ENCODE data around the gene TM9SF1. TPM values are rescaled to one million over a fixed set of nuclear protein-coding genes. Genes with fewer than 3 reads are reported as not detected.

The TM9SF1 gene
- polyA plus RNA-seq, 2 of the 4 experiments (the other 2 are of a cell fraction): 48.0 to 62.2 TPM

DNA sequence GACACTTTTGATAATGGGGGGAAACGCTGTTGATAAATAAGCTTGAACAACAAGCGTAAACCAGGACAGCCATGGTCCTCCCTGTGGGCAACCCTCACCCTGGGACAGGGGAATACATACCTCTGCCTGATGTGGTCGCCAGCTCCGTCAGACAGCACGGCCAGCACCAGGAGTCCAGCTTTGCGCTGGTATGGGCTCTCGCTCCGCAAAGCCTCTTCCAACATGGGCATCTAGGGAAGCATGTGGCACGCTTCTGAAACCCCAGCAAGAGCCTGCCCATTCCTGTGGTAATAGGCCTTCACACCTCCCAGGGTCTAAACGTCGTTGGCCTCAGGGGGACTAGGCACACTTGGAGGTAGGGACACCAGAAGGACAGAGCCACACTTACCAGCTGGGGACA is 9.5 kb downstream of the TM9SF1 start:
- Histone ChIP-seq H3K4me3 (no peak overlapping the region), H3K27ac (no peak overlapping the region), H3K9me3 (no peaks in the 10 kb centered on the region), H3K4me2 (no peak overlapping the region), H3K4me1 (peaks cover 16% of the 10 kb centered on the region)
- no peak for TF ChIP-seq HOXB5 (CRISPR knock-in tag; IDR thresholded peaks at IDR 0.05)
- TF ChIP-seq FOXS1 (CRISPR knock-in tag; IDR thresholded peaks at IDR 0.05): no peak
- TF ChIP-seq POLR2AphosphoS2 (conservative IDR thresholded peaks at IDR 0.05; ENCODE audit: low read length): no peak
- TF ChIP-seq ZFP36 (IDR thresholded peaks at IDR 0.05; ENCODE audit: borderline replicate concordance, partially characterized antibody): no peak
- TF ChIP-seq HEYL (CRISPR knock-in tag; IDR thresholded peaks at IDR 0.05): no peak
- TF ChIP-seq MYC (IDR thresholded peaks at IDR 0.05; ENCODE audit: borderline replicate concordance, low read length): no peak
- TF ChIP-seq, protein P1, sequence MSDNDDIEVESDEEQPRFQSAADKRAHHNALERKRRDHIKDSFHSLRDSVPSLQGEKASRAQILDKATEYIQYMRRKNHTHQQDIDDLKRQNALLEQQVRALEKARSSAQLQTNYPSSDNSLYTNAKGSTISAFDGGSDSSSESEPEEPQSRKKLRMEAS (IDR thresholded peaks at IDR 0.05): no peak
- TF ChIP-seq CEBPB (IDR thresholded peaks at IDR 0.05): no peak
- TF ChIP-seq, protein P2, sequence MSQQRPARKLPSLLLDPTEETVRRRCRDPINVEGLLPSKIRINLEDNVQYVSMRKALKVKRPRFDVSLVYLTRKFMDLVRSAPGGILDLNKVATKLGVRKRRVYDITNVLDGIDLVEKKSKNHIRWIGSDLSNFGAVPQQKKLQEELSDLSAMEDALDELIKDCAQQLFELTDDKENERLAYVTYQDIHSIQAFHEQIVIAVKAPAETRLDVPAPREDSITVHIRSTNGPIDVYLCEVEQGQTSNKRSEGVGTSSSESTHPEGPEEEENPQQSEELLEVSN (IDR thresholded peaks at IDR 0.05; ENCODE audit: borderline replicate concordance, low read depth): no peak
- TF ChIP-seq FOSB (CRISPR knock-in tag; IDR thresholded peaks at IDR 0.05): no peak
- TF ChIP-seq RARB (CRISPR knock-in tag; IDR thresholded peaks at IDR 0.05): no peak
- no peak for TF ChIP-seq HDAC2 (IDR thresholded peaks at IDR 0.05)
- TF ChIP-seq, protein P3, sequence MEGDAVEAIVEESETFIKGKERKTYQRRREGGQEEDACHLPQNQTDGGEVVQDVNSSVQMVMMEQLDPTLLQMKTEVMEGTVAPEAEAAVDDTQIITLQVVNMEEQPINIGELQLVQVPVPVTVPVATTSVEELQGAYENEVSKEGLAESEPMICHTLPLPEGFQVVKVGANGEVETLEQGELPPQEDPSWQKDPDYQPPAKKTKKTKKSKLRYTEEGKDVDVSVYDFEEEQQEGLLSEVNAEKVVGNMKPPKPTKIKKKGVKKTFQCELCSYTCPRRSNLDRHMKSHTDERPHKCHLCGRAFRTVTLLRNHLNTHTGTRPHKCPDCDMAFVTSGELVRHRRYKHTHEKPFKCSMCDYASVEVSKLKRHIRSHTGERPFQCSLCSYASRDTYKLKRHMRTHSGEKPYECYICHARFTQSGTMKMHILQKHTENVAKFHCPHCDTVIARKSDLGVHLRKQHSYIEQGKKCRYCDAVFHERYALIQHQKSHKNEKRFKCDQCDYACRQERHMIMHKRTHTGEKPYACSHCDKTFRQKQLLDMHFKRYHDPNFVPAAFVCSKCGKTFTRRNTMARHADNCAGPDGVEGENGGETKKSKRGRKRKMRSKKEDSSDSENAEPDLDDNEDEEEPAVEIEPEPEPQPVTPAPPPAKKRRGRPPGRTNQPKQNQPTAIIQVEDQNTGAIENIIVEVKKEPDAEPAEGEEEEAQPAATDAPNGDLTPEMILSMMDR (IDR thresholded peaks at IDR 0.05): no peak
- TF ChIP-seq, protein P4, sequence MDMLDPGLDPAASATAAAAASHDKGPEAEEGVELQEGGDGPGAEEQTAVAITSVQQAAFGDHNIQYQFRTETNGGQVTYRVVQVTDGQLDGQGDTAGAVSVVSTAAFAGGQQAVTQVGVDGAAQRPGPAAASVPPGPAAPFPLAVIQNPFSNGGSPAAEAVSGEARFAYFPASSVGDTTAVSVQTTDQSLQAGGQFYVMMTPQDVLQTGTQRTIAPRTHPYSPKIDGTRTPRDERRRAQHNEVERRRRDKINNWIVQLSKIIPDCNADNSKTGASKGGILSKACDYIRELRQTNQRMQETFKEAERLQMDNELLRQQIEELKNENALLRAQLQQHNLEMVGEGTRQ (IDR thresholded peaks at IDR 0.05): no peak
- ChIA-PET CTCF (interaction anchor here (0.7 to 8.0 kb wide), 8 partner anchors 10 to 111 kb away, joined by 3 to 64 read pairs (median 4); partner anchors contain the start of genes IRF9, MDP1, PSME2 and TINF2), POLR2A (no interaction called here)
- ATAC-seq (no peak), FAIRE-seq (no peak), DNase-seq (ENCODE audit: low read depth in 1 of 2, low spot score in 1 of 2) (no peak)
- WGBS (ENCODE audit: missing lambda C conversion rate): 95% methylated on average over 11 of the region's 11 CpGs

DNA sequence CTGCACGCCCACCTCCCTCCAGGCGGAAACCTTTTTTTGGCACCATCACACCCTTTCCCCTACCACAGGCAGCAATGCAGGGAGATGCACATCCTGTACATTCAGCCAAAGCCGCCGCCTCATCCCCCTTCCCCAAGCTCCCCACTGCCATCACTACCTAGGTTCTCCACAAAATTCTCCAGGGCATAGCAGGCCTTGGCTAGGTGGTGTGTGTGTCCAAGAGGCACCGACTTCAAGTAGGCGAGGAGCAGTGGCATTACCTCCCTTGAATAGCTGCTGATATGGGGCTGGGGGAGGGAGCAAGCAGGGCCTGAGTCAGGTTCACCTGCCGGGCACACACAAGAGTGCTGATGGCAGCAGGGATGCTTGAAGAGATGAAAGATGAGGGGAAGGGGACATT is 10.2 kb downstream of the TM9SF1 start:
- POLR2A ChIA-PET: no interaction called here
- Histone ChIP-seq H3K4me2 (no peak overlapping the region), H3K9me3 (no peaks in the 10 kb centered on the region), H3K27ac (no peak overlapping the region), H3K4me3 (no peak overlapping the region), H3K4me1 (peaks cover 16% of the 10 kb centered on the region)
- 92% methylated on average over 7 of the region's 7 CpGs for WGBS (ENCODE audit: missing lambda C conversion rate)
- CTCF ChIA-PET: interaction anchor here (1.0 to 8.0 kb wide), 5 partner anchors 10 to 112 kb away, joined by 3 to 64 read pairs (median 5); partner anchors contain the start of genes IRF9, PSME2 and TM9SF1
- DNase-seq (ENCODE audit: low read depth in 1 of 2, low spot score in 1 of 2) (no peak), FAIRE-seq (no peak), ATAC-seq (no peak)
- TF ChIP-seq HOXB5 (CRISPR knock-in tag; IDR thresholded peaks at IDR 0.05) (no peak), RCOR1 (IDR thresholded peaks at IDR 0.05; ENCODE audit: low read depth, low read length) (no peak), CHD4 (IDR thresholded peaks at IDR 0.05; ENCODE audit: borderline replicate concordance) (no peak), CHD2 (IDR thresholded peaks at IDR 0.05; ENCODE audit: low read length, partially characterized antibody) (no peak), KDM5A (IDR thresholded peaks at IDR 0.05) (no peak), ESRRA (IDR thresholded peaks at IDR 0.05; ENCODE audit: borderline replicate concordance, low read length) (no peak), RAD21 (conservative IDR thresholded peaks at IDR 0.05 in 1 of 2, IDR thresholded peaks at IDR 0.05 in 1 of 2) (no peak), POLR2AphosphoS2 (conservative IDR thresholded peaks at IDR 0.05; ENCODE audit: low read length) (no peak), JUN (IDR thresholded peaks at IDR 0.05) (no peak), ZFP36 (IDR thresholded peaks at IDR 0.05; ENCODE audit: borderline replicate concordance, partially characterized antibody) (no peak), JUNB (IDR thresholded peaks at IDR 0.05) (no peak), CBX2 (IDR thresholded peaks at IDR 0.05; ENCODE audit: borderline replicate concordance, low read depth) (no peak), EHMT2 (IDR thresholded peaks at IDR 0.05; ENCODE audit: low read depth) (no peak)
- TF ChIP-seq, protein P5, sequence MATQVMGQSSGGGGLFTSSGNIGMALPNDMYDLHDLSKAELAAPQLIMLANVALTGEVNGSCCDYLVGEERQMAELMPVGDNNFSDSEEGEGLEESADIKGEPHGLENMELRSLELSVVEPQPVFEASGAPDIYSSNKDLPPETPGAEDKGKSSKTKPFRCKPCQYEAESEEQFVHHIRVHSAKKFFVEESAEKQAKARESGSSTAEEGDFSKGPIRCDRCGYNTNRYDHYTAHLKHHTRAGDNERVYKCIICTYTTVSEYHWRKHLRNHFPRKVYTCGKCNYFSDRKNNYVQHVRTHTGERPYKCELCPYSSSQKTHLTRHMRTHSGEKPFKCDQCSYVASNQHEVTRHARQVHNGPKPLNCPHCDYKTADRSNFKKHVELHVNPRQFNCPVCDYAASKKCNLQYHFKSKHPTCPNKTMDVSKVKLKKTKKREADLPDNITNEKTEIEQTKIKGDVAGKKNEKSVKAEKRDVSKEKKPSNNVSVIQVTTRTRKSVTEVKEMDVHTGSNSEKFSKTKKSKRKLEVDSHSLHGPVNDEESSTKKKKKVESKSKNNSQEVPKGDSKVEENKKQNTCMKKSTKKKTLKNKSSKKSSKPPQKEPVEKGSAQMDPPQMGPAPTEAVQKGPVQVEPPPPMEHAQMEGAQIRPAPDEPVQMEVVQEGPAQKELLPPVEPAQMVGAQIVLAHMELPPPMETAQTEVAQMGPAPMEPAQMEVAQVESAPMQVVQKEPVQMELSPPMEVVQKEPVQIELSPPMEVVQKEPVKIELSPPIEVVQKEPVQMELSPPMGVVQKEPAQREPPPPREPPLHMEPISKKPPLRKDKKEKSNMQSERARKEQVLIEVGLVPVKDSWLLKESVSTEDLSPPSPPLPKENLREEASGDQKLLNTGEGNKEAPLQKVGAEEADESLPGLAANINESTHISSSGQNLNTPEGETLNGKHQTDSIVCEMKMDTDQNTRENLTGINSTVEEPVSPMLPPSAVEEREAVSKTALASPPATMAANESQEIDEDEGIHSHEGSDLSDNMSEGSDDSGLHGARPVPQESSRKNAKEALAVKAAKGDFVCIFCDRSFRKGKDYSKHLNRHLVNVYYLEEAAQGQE (IDR thresholded peaks at IDR 0.05): no peak
- TF ChIP-seq, protein P3 (IDR thresholded peaks at IDR 0.05): no peak
- TF ChIP-seq, protein P2 (IDR thresholded peaks at IDR 0.05; ENCODE audit: borderline replicate concordance, low read depth): no peak
